ENCODE measurements around the gene EPSTI1.

EPSTI1 gene

GRCh38 chr13:43031881-43032280, 39.8 kb upstream of the EPSTI1 start:
- TF ChIP-seq CTCF (IDR thresholded peaks at IDR 0.05; ENCODE audit: control insufficient read depth, extremely low read depth, insufficient read depth), result no peak
- H3K4me3 ChIP-seq (ENCODE audit: low read depth, low read length), result no peak overlapping the region
- DNase-seq (ENCODE audit: low read depth), result no peak

GRCh38 chr13:43030548-43030947, 38.5 kb upstream of the EPSTI1 start:
- H3K4me3 ChIP-seq (ENCODE audit: low read depth, low read length), result no peak overlapping the region
- no peak for DNase-seq (ENCODE audit: low read depth)

GRCh38 chr13:43026262-43026661, 34.2 kb upstream of the EPSTI1 start:
- no peak for TF ChIP-seq CTCF (IDR thresholded peaks at IDR 0.05; ENCODE audit: control insufficient read depth, extremely low read depth, insufficient read depth)
- no peak for DNase-seq (ENCODE audit: low read depth)
- no peak overlapping the region for H3K4me3 ChIP-seq (ENCODE audit: low read depth, low read length)

More at GRCh38 chr13:43030548-43030947, 38.5 kb upstream of the EPSTI1 start:
- TF ChIP-seq CTCF (IDR thresholded peaks at IDR 0.05; ENCODE audit: control insufficient read depth, extremely low read depth, insufficient read depth), result no peak

GRCh38 chr13:43023289-43023963, 31.4 kb upstream of the EPSTI1 start, which contains the start of gene DNAJC15:
Gene DNAJC15, plus strand, starts transcription at chr13:43023586. Its CDS starts 41 bp downstream, at chr13:43023627.
- no peak for DNase-seq (ENCODE audit: low read depth)
- peak within 1 kb of the TSS; percentile 58 for H3K4me3 ChIP-seq (ENCODE audit: low read depth, low read length)
- no peak for TF ChIP-seq CTCF (IDR thresholded peaks at IDR 0.05; ENCODE audit: control insufficient read depth, extremely low read depth, insufficient read depth)

GRCh38 chr13:43022934-43023288, 30.9 kb upstream of the EPSTI1 start:
- DNase-seq (ENCODE audit: low read depth), result no peak
- no peak for TF ChIP-seq CTCF (IDR thresholded peaks at IDR 0.05; ENCODE audit: control insufficient read depth, extremely low read depth, insufficient read depth)
- no peak overlapping the region for H3K4me3 ChIP-seq (ENCODE audit: low read depth, low read length)

- DNase-seq (ENCODE audit: low read depth), result no peak
- no peak overlapping the region for H3K4me3 ChIP-seq (ENCODE audit: low read depth, low read length)
Measured at GRCh38 chr13:43021926-43022670, 30.1 kb upstream of the EPSTI1 start.

More at GRCh38 chr13:43021926-43022670, 30.1 kb upstream of the EPSTI1 start:
- no peak for TF ChIP-seq CTCF (IDR thresholded peaks at IDR 0.05; ENCODE audit: control insufficient read depth, extremely low read depth, insufficient read depth)

All from LNCaP clone FGC (cell line).